H1 (cell line): ENCODE measurements around the gene ETS1. TPM values are rescaled to one million over a fixed set of nuclear protein-coding genes. Genes with fewer than 3 reads are reported as not detected.

Experiments
- CTCF ChIA-PET: fragments of 300-600 bp; sonication (Branson Sonifier 250); formaldehyde crosslinking; loops from one replicate; lab custom pipeline; 2021; ENCODE audit not compliant: partially characterized antibody; lab: Charles Lee
- POLR2A ChIA-PET: fragments of 300-600 bp; sonication (Branson Sonifier 250); formaldehyde crosslinking; loops from one replicate; lab custom pipeline; 2021; ENCODE audit warnings: inconsistent platforms; ENCODE audit not compliant: partially characterized antibody; lab: Charles Lee
- DNase-seq, 2 experiments: peaks; one replicate each; pipeline versions ENCODE4 v3.0.0 to v3.0.0-alpha.2; 2010 to 2022; ENCODE audit warnings: low spot score in 2 of 2, low read depth in 1 of 2, mixed read lengths in 1 of 2
- FAIRE-seq: peaks from 2 replicates; lab custom pipeline; 2011; peaks lifted over from hg19 to GRCh38; lab: Jason Lieb, UNC
- H2AFZ ChIP-seq: 2 replicates; pipeline ENCODE4 v1.8.1; 2012; ENCODE audit warnings: low read length, inconsistent platforms
- H2AK5ac ChIP-seq: 2 replicates; pipeline ENCODE4 v1.6.1; 2013; ENCODE audit warnings: low read depth, low read length
- H2BK120ac ChIP-seq: replicated peaks from 2 replicates; pipeline ENCODE3; 2013; ENCODE audit warnings: low read depth, low read length, inconsistent platforms
- H2BK12ac ChIP-seq: 2 replicates; pipeline ENCODE4 v1.6.1; 2013; ENCODE audit warnings: low read depth, low read length
- H2BK15ac ChIP-seq: 2 replicates; pipeline ENCODE4 v1.6.1; 2013; ENCODE audit warnings: low read length
- H2BK20ac ChIP-seq: 2 replicates; pipeline ENCODE4 v1.6.1; 2013; ENCODE audit warnings: low read length
- H2BK5ac ChIP-seq: 2 replicates; pipeline ENCODE4 v1.6.1; 2013; ENCODE audit warnings: low read depth, low read length
- H3K14ac ChIP-seq: 2 replicates; pipeline ENCODE4 v1.6.1; 2013; ENCODE audit warnings: inconsistent platforms; ENCODE audit not compliant: insufficient read length
- H3K18ac ChIP-seq: 2 replicates; pipeline ENCODE4 v1.6.1; 2013; ENCODE audit warnings: low read length; ENCODE audit errors: extremely low read depth
- H3K23ac ChIP-seq: 2 replicates; pipeline ENCODE4 v1.6.1; 2013; ENCODE audit warnings: inconsistent platforms; ENCODE audit not compliant: insufficient read length
- H3K23me2 ChIP-seq: 2 replicates; pipeline ENCODE4 v1.6.1; 2013; ENCODE audit warnings: low read depth, low read length
- H3K27ac ChIP-seq: 2 replicates; pipeline ENCODE4 v1.6.1; 2011; ENCODE audit warnings: low read depth, low read length, inconsistent platforms
- H3K27me3 ChIP-seq, 4 experiments: replicated peaks in 1 of 4; 1 replicate in 1 of 4; 2 replicates in 3 of 4; pipeline versions ENCODE4 v1.6.1 to v1.8.1; 2011 to 2013; ENCODE audit warnings: low read length in 3 of 4, mild to moderate bottlenecking in 3 of 4, inconsistent platforms in 2 of 4, mixed read lengths in 2 of 4, moderate library complexity in 1 of 4; ENCODE audit not compliant: control insufficient read depth in 3 of 4, insufficient read depth in 3 of 4; ENCODE audit errors: extremely low read depth in 1 of 4
- H3K36me3 ChIP-seq, 4 experiments: 2 replicates each; pipeline versions ENCODE4 v1.6.1 to v1.8.1; 2011 to 2013; ENCODE audit warnings: mild to moderate bottlenecking in 4 of 4, low read length in 3 of 4, moderate library complexity in 2 of 4, control low read depth in 1 of 4, inconsistent platforms in 1 of 4; ENCODE audit not compliant: insufficient read depth in 4 of 4, control insufficient read depth in 2 of 4
- H3K4ac ChIP-seq: replicated peaks from 2 replicates; pipeline ENCODE3; 2013; ENCODE audit warnings: low read length, low read depth, mixed read lengths, inconsistent platforms; ENCODE audit not compliant: insufficient read length
- H3K4me1 ChIP-seq, 4 experiments: replicated peaks in 1 of 4; 1 replicate in 1 of 4; 2 replicates in 3 of 4; pipeline versions ENCODE4 v1.6.1 to v1.8.1; 2011 to 2013; ENCODE audit warnings: low read length in 3 of 4, inconsistent platforms in 2 of 4, mixed read lengths in 1 of 4; ENCODE audit not compliant: insufficient read depth in 4 of 4, control insufficient read depth in 3 of 4
- H3K4me2 ChIP-seq, 2 experiments: 2 replicates each; pipeline versions ENCODE4 v1.6.1 to v1.8.1; 2011 to 2013; ENCODE audit warnings: low read depth in 2 of 2, low read length in 2 of 2, control low read depth in 1 of 2, inconsistent platforms in 1 of 2, mild to moderate bottlenecking in 1 of 2; ENCODE audit not compliant: insufficient read depth in 1 of 2
- H3K4me3 ChIP-seq, 4 experiments: fragments of 200-600, 300-600 bp in 1 of 4; sonication (generic), shearing (Covaris generic), sonication (Bioruptor Twin) in 1 of 4; 2 replicates each; pipeline versions ENCODE4 v1.5.1 to v1.8.1; 2011 to 2016; ENCODE audit warnings: low read length in 4 of 4, low read depth in 3 of 4, control low read depth in 2 of 4, inconsistent platforms in 2 of 4, mild to moderate bottlenecking in 2 of 4, mixed read lengths in 1 of 4, moderate library complexity in 1 of 4; ENCODE audit not compliant: insufficient read depth in 2 of 4; ENCODE audit errors: extremely low read depth in 1 of 4
- H3K56ac ChIP-seq: replicated peaks from 2 replicates; pipeline ENCODE3; 2013; ENCODE audit warnings: low read depth, mild to moderate bottlenecking, mixed read lengths, low read length, inconsistent platforms; ENCODE audit not compliant: insufficient read length
- H3K79me1 ChIP-seq: 2 replicates; pipeline ENCODE4 v1.6.1; 2013; ENCODE audit warnings: low read depth, low read length, control low read depth
- H3K79me2 ChIP-seq, 2 experiments: 2 replicates each; pipeline versions ENCODE4 v1.6.1 to v1.8.1; 2012 to 2013; ENCODE audit warnings: low read length in 2 of 2, mild to moderate bottlenecking in 2 of 2, inconsistent platforms in 1 of 2; ENCODE audit not compliant: insufficient read depth in 2 of 2, control insufficient read depth in 1 of 2
- H3K9ac ChIP-seq, 4 experiments: replicated peaks in 1 of 4; 1 replicate in 1 of 4; 2 replicates in 3 of 4; pipeline versions ENCODE4 v1.6.1 to v1.8.1; 2011 to 2013; ENCODE audit warnings: low read depth in 3 of 4, low read length in 3 of 4, control low read depth in 2 of 4, mild to moderate bottlenecking in 2 of 4, moderate library complexity in 2 of 4, inconsistent platforms in 1 of 4; ENCODE audit errors: extremely low read depth in 1 of 4
- H3K9me3 ChIP-seq, 2 experiments: 2 replicates each; pipeline versions ENCODE4 v1.6.1 to v1.8.1; 2012 to 2013; ENCODE audit warnings: mild to moderate bottlenecking in 2 of 2, moderate library complexity in 2 of 2, control low read depth in 1 of 2, inconsistent platforms in 1 of 2, low read depth in 1 of 2, low read length in 1 of 2, mixed read lengths in 1 of 2; ENCODE audit not compliant: insufficient read depth in 2 of 2
- H4K20me1 ChIP-seq, 2 experiments: replicated peaks in 1 of 2; 2 replicates each; pipeline versions ENCODE3 to v1.8.1; 2011 to 2013; ENCODE audit warnings: inconsistent platforms in 2 of 2, low read length in 2 of 2, mild to moderate bottlenecking in 1 of 2; ENCODE audit not compliant: insufficient read depth in 2 of 2, control insufficient read depth in 1 of 2
- H4K5ac ChIP-seq: 2 replicates; pipeline ENCODE4 v1.6.1; 2013; ENCODE audit warnings: low read length, low read depth, mixed read lengths, inconsistent platforms; ENCODE audit not compliant: insufficient read length
- H4K8ac ChIP-seq: 2 replicates; pipeline ENCODE4 v1.8.0; 2013; ENCODE audit warnings: mild to moderate bottlenecking, moderate library complexity, low read length, inconsistent platforms; ENCODE audit not compliant: insufficient read depth; ENCODE audit errors: extremely low read depth
- H4K91ac ChIP-seq: replicated peaks from 2 replicates; pipeline ENCODE3; 2013; ENCODE audit warnings: low read length, mixed read lengths, inconsistent platforms; ENCODE audit not compliant: insufficient read length
- BACH1 ChIP-seq: IDR thresholded peaks from 2 replicates; pipeline ENCODE4 v1.6.1; 2012; ENCODE audit warnings: low read length, improper control_type of control experiment
- CREB1 ChIP-seq: IDR thresholded peaks from 2 replicates; pipeline ENCODE4 v1.6.1; 2012; ENCODE audit warnings: inconsistent platforms
- EP300 ChIP-seq, 2 experiments: IDR thresholded peaks; 1 replicate in 1 of 2; 2 replicates in 1 of 2; pipeline ENCODE4 v1.6.1; 2011 to 2012; ENCODE audit warnings: low read depth in 2 of 2, low read length in 2 of 2, mild to moderate bottlenecking in 2 of 2, borderline replicate concordance in 1 of 2, inconsistent platforms in 1 of 2, moderate library complexity in 1 of 2
- EZH2 ChIP-seq: fragments of 200-600 bp; sonication (generic); IDR thresholded peaks from 2 replicates; pipeline ENCODE4 v1.7.1; 2012; ENCODE audit warnings: low read depth, mild to moderate bottlenecking, moderate library complexity, low read length, inconsistent platforms; ENCODE audit not compliant: severe bottlenecking
- MAFK ChIP-seq: IDR thresholded peaks from 2 replicates; pipeline ENCODE4 v1.6.1; 2012; ENCODE audit warnings: low read depth, mild to moderate bottlenecking, improper control_type of control experiment, low read length
- POU5F1 ChIP-seq: IDR thresholded peaks from 2 replicates; pipeline ENCODE4 v1.6.1; 2011; ENCODE audit warnings: low read depth, mild to moderate bottlenecking, low read length, moderate library complexity
- SAP30 ChIP-seq: fragments of 300-600 bp; sonication (generic); IDR thresholded peaks from 2 replicates; pipeline ENCODE4 v1.7.1; 2012; ENCODE audit warnings: low read length, moderate library complexity, mild to moderate bottlenecking, inconsistent platforms; ENCODE audit not compliant: insufficient read depth, insufficient replicate concordance
- SRF ChIP-seq: IDR thresholded peaks from 2 replicates; pipeline ENCODE4 v1.6.1; 2011; ENCODE audit warnings: mild to moderate bottlenecking, low read depth, low read length, moderate library complexity
- WGBS, 2 experiments: shearing (Covaris generic) in 1 of 2; methylation state at CpG; one replicate each; pipeline versions ENCODE4 v1.1.6 to v1.1.7; 2013 to 2015; ENCODE audit warnings: low lambda C conversion rate in 2 of 2, mixed read lengths in 2 of 2, inconsistent platforms in 1 of 2, low coverage in 1 of 2, missing lambda C conversion rate in 1 of 2; ENCODE audit not compliant: insufficient replicate concordance in 2 of 2, insufficient coverage in 1 of 2, insufficient read length in 1 of 2; ENCODE audit errors: extremely low coverage in 1 of 2, missing lambda C conversion rate in 1 of 2; 5-methylcytosine and 5-hydroxymethylcytosine counted together
- polyA plus RNA-seq, 7 experiments: library from polyadenylated mRNA; depleted of rRNA in 3 of 7; stranded (reverse) in 5 of 7; unstranded in 2 of 7; fragments of >200 nt in 5 of 7; fragments of 200-250 nt in 2 of 7; gene quantifications; 1 replicate in 5 of 7; 2 replicates in 1 of 7; 4 replicates in 1 of 7; pipeline versions ENCODE4 v1.2.1 to v1.2.3, GENCODE V29; 2011 to 2013; ENCODE audit warnings: missing spikeins in 2 of 7, mixed read lengths in 2 of 7
- total RNA-seq: library from RNA; stranded (reverse); fragmentation: NEBNext Ultra II Directional; extraction: Animal tissue kit (Norgen Biotek cat#: 25700); gene quantifications from 2 replicates; pipeline ENCODE4 v1.2.1, GENCODE V29; 2021

The ETS1 gene
- total and polyA plus RNA-seq, 2 of the 8 experiments (the other 6 are each of a cell fraction or from before 2014, with no cell fraction given) = 10.0 to 35.3 TPM

- H2BK20ac ChIP-seq = no peak overlapping the region
- H2BK5ac ChIP-seq = no peak overlapping the region
- DNase-seq (no peak), FAIRE-seq (no peak)
- H3K23ac ChIP-seq = no peak overlapping the region
- CTCF ChIA-PET = interaction anchor here (1.0 to 22.9 kb wide), 7 partner anchors 5 to 377 kb away, joined by 3 to 319 read pairs (median 3); no protein-coding TSS in a partner anchor
- 80% methylated on average over 9 of the region's 9 CpGs; no CpG with 5 or more reads in 1 of the 2 experiments for WGBS, 2 experiments
- H2AFZ ChIP-seq = no peak overlapping the region
- no peak overlapping the region for H2BK120ac ChIP-seq
- H3K4me1 ChIP-seq = peaks cover 2 to 8% (median 3%) of the 10 kb centered on the region in 4 experiments; a peak in 6 of 7 replicates
- H3K56ac ChIP-seq = no peak overlapping the region
- H3K4me3 ChIP-seq = no peak overlapping the region
- H4K20me1 ChIP-seq = no peaks in the 10 kb centered on the region
- H3K4ac ChIP-seq = no peak overlapping the region
- peaks cover 0 to 3% (median 0%) of the 10 kb centered on the region in 4 experiments; a peak in 4 of 7 replicates for H3K27me3 ChIP-seq
- H3K9me3 ChIP-seq = no peaks in the 10 kb centered on the region
- no peak overlapping the region for H2AK5ac ChIP-seq
- H2BK12ac ChIP-seq = no peak overlapping the region
- H4K8ac ChIP-seq = no peak overlapping the region
- TF ChIP-seq EZH2 (no peak), POU5F1 (no peak), MAFK (no peak), CREB1 (no peak), EP300 (IDR thresholded peaks at IDR 0.05; ENCODE audit: borderline replicate concordance in 1 of 2, low read depth in 2 of 2, low read length in 2 of 2) (no peak), BACH1 (no peak), SAP30 (no peak), SRF (no peak)
- no peak overlapping the region for H3K14ac ChIP-seq
- no peaks in the 10 kb centered on the region for H3K23me2 ChIP-seq
- no peaks in the 10 kb centered on the region for H3K79me2 ChIP-seq
- no peak overlapping the region for H2BK15ac ChIP-seq
- no peak overlapping the region for H4K91ac ChIP-seq
- no peak overlapping the region for H3K9ac ChIP-seq
- POLR2A ChIA-PET = interaction anchor here (0.8 kb wide), 1 partner anchor 9 kb away, joined by 3 read pairs; no protein-coding TSS in a partner anchor
- H3K18ac ChIP-seq = no peak overlapping the region
- no peak overlapping the region for H3K4me2 ChIP-seq
- H3K27ac ChIP-seq = no peak overlapping the region
- H4K5ac ChIP-seq = no peak overlapping the region
- H3K36me3 ChIP-seq = no peaks in the 10 kb centered on the region
- H3K79me1 ChIP-seq = no peaks in the 10 kb centered on the region
Measured at GRCh38 chr11:128620309-128621100, 33.1 kb upstream of the ETS1 start.
